ENCODE measurements around the gene ARFGEF2. TPM values are rescaled to one million over a fixed set of nuclear protein-coding genes. Genes with fewer than 3 reads are reported as not detected.
"Not testable (repeated sequence)": the region's sequence is repeated elsewhere in the genome, so short reads cannot be mapped to it uniquely, and the experiment has no call there.

ARFGEF2 gene
- total and polyA plus RNA-seq, 12 donors: 6.2 to 50.0 (median 41.8) TPM

DNA sequence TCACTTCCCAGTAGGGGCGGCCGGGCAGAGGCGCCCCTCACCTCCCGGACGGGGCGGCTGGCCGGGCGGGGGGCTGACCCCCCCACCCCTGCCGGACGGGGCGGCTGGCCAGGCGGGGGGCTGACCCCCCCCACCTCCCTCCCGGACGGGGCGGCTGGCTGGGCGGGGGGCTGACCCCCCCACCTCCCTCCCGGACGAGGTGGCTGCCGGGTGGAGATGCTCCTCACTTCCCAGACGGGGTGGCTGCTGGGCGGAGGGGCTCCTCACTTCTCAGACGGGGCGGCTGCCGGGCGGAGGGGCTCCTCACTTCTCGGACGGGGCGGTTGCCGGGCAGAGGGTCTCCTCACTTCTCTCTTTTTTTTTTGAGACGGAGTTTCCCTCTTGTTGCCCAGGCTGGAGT, 14.7 kb downstream of the ARFGEF2 start:
- H3K9me3 ChIP-seq; H3K27ac ChIP-seq; H3K4me3 ChIP-seq; DNase-seq; ATAC-seq; H3K27me3 ChIP-seq; intact Hi-C loops (cut with DNase I); H3K36me3 ChIP-seq: not testable (repeated sequence)
- WGBS, 2 donors: 96 to 99% methylated on average over 15 to 24 of the region's 30 CpGs
- H3K4me1 ChIP-seq: peaks cover 3 to 70% (median 57%) of the 10 kb centered on the region in 9 donors

GRCh38 chr20:48937674-48938073, 16.2 kb downstream of the ARFGEF2 start:
- TF ChIP-seq CTCF (IDR thresholded peaks at IDR 0.05): no peak
- ATAC-seq (peak in 3 of 8 donors; percentile 29 to 52 (median 43)), DNase-seq (no peak)
- 58 to 64% methylated on average over 5 of the region's 5 CpGs for WGBS, 2 donors
- peaks cover 0 to 7% (median 0%) of the 10 kb centered on the region in 11 donors for H3K9me3 ChIP-seq
- H3K36me3 ChIP-seq: peaks cover 0 to 23% (median 0%) of the 10 kb centered on the region in 9 donors
- peaks cover 3 to 70% (median 53%) of the 10 kb centered on the region in 9 donors for H3K4me1 ChIP-seq
- H3K27ac ChIP-seq: peak overlapping the region in 5 of 10 donors; percentile 0 to 51 (median 25)
- no peak overlapping the region for H3K4me3 ChIP-seq
- intact Hi-C loops (cut with DNase I): no loop called here
- H3K27me3 ChIP-seq: no peaks in the 10 kb centered on the region

- WGBS, 2 donors: 74 to 88% methylated on average over 6 of the region's 6 CpGs
- DNase-seq: no peak
- TF ChIP-seq CTCF (IDR thresholded peaks at IDR 0.05): no peak
- intact Hi-C loops (cut with DNase I): no loop called here
- no peak overlapping the region for H3K4me3 ChIP-seq
- no peak for ATAC-seq
- peak overlapping the region in 3 of 10 donors; percentile 17 to 51 (median 28) for H3K27ac ChIP-seq
- H3K27me3 ChIP-seq: no peaks in the 10 kb centered on the region
- H3K36me3 ChIP-seq: peaks cover 0 to 33% (median 4%) of the 10 kb centered on the region in 9 donors
- H3K4me1 ChIP-seq: peaks cover 3 to 68% (median 47%) of the 10 kb centered on the region in 9 donors
- peaks cover 0 to 7% (median 0%) of the 10 kb centered on the region in 11 donors for H3K9me3 ChIP-seq
These were observed 17.2 kb downstream of the ARFGEF2 start for GRCh38 chr20:48938670-48939069.

DNA sequence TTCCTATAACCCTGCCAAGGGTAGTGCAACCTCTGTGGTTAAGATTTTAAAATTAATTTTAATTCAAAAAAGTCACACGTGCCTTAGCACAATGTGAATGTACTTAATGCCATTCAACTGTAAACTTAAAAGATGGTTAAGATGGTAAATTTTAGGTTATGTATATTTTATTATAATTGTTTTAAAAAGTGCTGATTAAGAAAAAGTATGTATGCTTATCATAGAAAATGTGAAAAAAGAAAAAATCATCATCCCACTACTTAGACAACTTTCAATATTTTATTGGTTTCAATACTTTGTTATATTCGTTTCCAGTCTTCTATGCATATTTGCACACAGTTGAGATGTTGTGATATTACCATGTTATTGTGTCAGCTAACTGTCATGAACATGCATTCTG, 18.7 kb downstream of the ARFGEF2 start:
- Histone ChIP-seq H3K4me3 (no peak overlapping the region), H3K9me3 (peaks cover 0 to 7% (median 0%) of the 10 kb centered on the region in 11 donors), H3K36me3 (peaks cover 0 to 48% (median 10%) of the 10 kb centered on the region in 9 donors), H3K4me1 (peaks cover 3 to 78% (median 47%) of the 10 kb centered on the region in 9 donors), H3K27ac (no peak overlapping the region), H3K27me3 (no peaks in the 10 kb centered on the region)
- TF ChIP-seq CTCF (IDR thresholded peaks at IDR 0.05): no peak
- intact Hi-C loops (cut with DNase I): no loop called here
- 74 to 89% methylated on average over 2 of the region's 2 CpGs for WGBS, 2 donors
- no peak for DNase-seq
- no peak for ATAC-seq

DNA sequence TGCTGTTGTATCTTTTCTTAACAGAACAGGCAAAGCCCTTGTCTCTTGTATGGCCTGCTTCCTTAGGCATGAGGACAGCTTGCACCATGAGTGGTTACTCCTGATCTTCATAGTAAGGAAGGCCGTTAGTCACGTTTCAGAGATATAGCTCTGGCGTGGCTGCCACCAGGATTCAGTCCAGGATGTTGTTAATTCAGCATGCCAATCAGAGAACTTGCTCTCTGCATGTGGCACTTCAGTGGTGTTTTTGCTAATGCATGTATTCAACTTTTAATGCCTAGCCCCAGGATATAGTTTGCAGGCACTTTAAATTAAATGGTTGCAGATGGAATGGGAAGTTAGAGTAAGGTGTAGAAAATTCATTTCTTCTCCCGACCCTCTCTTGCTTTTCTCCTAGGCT, 20.0 kb downstream of the ARFGEF2 start:
- no peak overlapping the region for H3K27ac ChIP-seq
- no peak overlapping the region for H3K4me3 ChIP-seq
- peaks cover 0 to 61% (median 21%) of the 10 kb centered on the region in 9 donors for H3K36me3 ChIP-seq
- ATAC-seq: peak in 3 of 8 donors; percentile 32 to 46 (median 35)
- no peak for TF ChIP-seq CTCF (IDR thresholded peaks at IDR 0.05)
- H3K9me3 ChIP-seq: peaks cover 0 to 6% (median 0%) of the 10 kb centered on the region in 11 donors
- H3K4me1 ChIP-seq: peaks cover 3 to 78% (median 47%) of the 10 kb centered on the region in 9 donors
- 53 to 60% methylated on average over 4 of the region's 4 CpGs for WGBS, 2 donors
- intact Hi-C loops (cut with DNase I): no loop called here
- no peaks in the 10 kb centered on the region for H3K27me3 ChIP-seq
- no peak for DNase-seq
